ENCODE measurements around the gene ADCY9. TPM values are rescaled to one million over a fixed set of nuclear protein-coding genes. Genes with fewer than 3 reads are reported as not detected.
A peak's percentile ranks its signal among the peaks of the same experiment; 100 is the strongest.

The ADCY9 gene
- total RNA-seq, 1 donor from 2014 or later: 49.6 TPM

DNA sequence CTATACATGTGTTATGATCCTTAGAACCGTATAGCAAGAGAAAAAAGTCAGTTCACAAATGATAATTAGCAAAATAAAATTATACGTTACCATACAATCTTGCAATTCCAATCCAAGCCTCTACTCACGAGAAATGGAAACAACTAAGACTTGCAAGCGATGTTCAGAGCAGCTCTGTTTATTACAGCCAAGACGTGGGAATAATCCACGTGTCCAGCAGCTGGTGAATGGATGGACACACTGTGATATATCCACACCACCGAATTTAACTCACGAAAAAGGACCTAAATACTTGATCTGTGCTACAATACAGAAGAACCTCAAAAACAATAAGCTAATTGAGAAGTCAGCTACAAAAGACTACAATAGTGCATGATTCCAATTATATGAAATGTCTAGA is 88.1 kb downstream of the ADCY9 start:
- H3K4me3 ChIP-seq: no peak overlapping the region
- intact Hi-C loops (cut with DNase I): no loop called here
- H3K36me3 ChIP-seq: no peaks in the 10 kb centered on the region
- H3K27ac ChIP-seq: no peak overlapping the region
- TF ChIP-seq, protein P1, sequence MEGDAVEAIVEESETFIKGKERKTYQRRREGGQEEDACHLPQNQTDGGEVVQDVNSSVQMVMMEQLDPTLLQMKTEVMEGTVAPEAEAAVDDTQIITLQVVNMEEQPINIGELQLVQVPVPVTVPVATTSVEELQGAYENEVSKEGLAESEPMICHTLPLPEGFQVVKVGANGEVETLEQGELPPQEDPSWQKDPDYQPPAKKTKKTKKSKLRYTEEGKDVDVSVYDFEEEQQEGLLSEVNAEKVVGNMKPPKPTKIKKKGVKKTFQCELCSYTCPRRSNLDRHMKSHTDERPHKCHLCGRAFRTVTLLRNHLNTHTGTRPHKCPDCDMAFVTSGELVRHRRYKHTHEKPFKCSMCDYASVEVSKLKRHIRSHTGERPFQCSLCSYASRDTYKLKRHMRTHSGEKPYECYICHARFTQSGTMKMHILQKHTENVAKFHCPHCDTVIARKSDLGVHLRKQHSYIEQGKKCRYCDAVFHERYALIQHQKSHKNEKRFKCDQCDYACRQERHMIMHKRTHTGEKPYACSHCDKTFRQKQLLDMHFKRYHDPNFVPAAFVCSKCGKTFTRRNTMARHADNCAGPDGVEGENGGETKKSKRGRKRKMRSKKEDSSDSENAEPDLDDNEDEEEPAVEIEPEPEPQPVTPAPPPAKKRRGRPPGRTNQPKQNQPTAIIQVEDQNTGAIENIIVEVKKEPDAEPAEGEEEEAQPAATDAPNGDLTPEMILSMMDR (IDR thresholded peaks at IDR 0.05): no peak
- H3K4me1 ChIP-seq: peaks cover 9% of the 10 kb centered on the region
- DNase-seq (no peak), ATAC-seq (no peak)
- H3K9me3 ChIP-seq: no peaks in the 10 kb centered on the region
- H3K27me3 ChIP-seq: no peaks in the 10 kb centered on the region

DNA sequence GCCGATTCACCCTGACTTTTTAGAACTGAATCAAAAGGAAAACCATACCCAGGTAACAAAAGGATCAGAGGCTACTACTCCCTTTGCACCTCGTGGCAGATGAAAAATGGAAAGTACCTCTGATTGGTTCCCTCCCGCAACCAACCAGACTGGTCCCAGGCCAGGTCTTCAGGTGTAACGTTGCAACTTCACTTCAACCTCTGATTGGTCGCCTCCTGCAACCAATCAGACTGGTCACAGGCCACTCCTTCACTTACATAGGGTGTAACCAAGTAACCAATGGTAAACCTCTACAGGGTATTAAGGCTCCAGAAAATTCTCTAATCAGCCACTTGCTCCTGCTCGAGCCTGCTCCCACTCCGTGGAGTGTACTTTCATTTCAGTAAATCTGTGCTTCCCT is 89.4 kb downstream of the ADCY9 start:
- Histone ChIP-seq H3K27ac (no peak overlapping the region), H3K27me3 (no peaks in the 10 kb centered on the region), H3K36me3 (no peaks in the 10 kb centered on the region), H3K9me3 (no peaks in the 10 kb centered on the region), H3K4me3 (no peak overlapping the region), H3K4me1 (no peaks in the 10 kb centered on the region)
- TF ChIP-seq, protein P1 (IDR thresholded peaks at IDR 0.05): no peak
- DNase-seq (no peak), ATAC-seq (no peak)
- intact Hi-C loops (cut with DNase I): no loop called here

DNA sequence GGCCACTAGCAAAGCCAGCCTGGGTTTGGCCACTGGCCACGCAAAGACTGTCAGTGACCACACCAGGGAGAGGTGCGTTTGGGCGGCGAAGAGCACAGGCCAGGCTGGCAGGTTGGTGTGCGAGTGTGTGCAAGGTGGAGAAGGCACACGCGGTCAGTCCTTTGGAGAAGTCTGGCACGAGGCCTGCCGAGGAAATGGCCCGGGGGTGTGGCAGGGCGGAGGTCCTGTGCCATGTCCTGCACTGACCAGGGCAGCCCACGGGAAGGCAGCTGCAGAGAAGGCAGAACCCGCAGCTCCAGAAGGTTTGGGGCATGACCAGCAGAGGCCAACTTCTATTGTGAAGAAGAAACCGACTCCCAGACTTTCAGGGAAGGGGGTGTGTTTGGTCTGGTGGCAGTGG is 90.8 kb downstream of the ADCY9 start:
- intact Hi-C loops (cut with DNase I): no loop called here
- H3K4me3 ChIP-seq: no peak overlapping the region
- no peaks in the 10 kb centered on the region for H3K27me3 ChIP-seq
- ATAC-seq: no peak
- H3K4me1 ChIP-seq: no peaks in the 10 kb centered on the region
- no peak overlapping the region for H3K27ac ChIP-seq
- TF ChIP-seq, protein P1 (IDR thresholded peaks at IDR 0.05): no peak
- H3K36me3 ChIP-seq: no peaks in the 10 kb centered on the region
- DNase-seq: no peak
- no peaks in the 10 kb centered on the region for H3K9me3 ChIP-seq

DNA sequence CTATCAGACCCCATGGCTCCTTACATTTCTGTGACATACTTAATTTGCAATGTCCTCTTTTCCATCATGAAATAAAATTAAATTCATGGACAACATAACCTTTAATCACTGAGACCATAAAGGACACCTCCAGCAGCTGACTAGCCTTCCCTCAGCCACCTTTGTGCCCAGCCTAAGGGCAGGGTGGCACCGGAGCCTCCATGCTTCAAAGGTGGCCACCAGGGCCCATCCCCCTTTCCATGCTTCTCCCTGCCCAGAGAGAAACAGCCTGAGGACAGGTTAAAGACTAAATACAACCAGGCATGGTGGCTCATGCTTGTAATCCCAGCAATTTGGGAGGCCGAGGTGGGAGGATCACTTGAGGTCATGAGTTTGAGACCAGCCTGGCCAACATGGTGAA is 94.3 kb downstream of the ADCY9 start:
- H3K27ac ChIP-seq: no peak overlapping the region
- ATAC-seq: no peak

DNA sequence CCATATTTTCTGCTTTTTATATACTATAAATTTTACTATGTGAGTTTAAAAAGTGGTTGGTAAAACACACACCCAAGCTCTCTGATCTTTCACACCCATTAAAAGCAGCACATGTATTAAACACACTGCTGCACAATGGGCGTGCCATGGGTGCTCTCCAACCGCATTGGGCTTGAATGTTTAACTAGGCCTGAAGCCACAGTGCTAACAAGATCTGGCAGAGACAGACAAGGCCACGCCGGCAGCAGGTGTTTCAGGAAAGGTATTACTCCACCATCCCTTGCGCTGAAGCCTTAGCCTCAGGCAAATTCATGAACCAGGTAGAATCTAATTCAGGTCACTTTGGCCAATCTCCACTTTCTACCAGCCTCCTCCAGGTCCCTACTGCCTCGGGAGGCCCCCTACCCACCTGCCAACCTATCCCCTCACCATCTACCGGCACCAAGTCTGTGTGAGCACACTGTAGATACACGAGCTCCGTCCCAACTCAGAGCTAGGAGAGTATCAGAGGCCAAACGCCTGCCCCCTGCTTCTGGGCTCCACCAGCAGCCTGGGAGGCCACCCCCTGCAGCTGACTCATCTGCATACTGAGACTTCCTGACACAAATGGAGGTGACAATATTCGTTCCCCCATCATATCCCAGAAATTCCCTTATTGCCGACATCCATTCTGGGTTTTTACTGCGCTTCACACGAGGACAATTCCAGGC is 95.0 kb downstream of the ADCY9 start:
- no peaks in the 10 kb centered on the region for H3K9me3 ChIP-seq
- H3K27ac ChIP-seq: no peak overlapping the region
- H3K4me3 ChIP-seq: no peak overlapping the region
- no peaks in the 10 kb centered on the region for H3K36me3 ChIP-seq
- intact Hi-C loops (cut with DNase I): no loop called here
- ATAC-seq (peak; percentile 94), DNase-seq (peak; percentile 88)
- TF ChIP-seq, protein P1 (IDR thresholded peaks at IDR 0.05): no peak
- peaks cover 11% of the 10 kb centered on the region for H3K4me1 ChIP-seq
- no peaks in the 10 kb centered on the region for H3K27me3 ChIP-seq

More for the DNA sequence above, 94.3 kb downstream of the ADCY9 start:
- no peaks in the 10 kb centered on the region for H3K9me3 ChIP-seq
- H3K4me1 ChIP-seq: peaks cover 11% of the 10 kb centered on the region
- TF ChIP-seq, protein P1 (IDR thresholded peaks at IDR 0.05): no peak
- H3K27me3 ChIP-seq: no peaks in the 10 kb centered on the region
- no peak overlapping the region for H3K4me3 ChIP-seq
- DNase-seq: no peak
- no peaks in the 10 kb centered on the region for H3K36me3 ChIP-seq
- intact Hi-C loops (cut with DNase I): no loop called here

All from upper lobe of right lung (tissue), 1 donor.